ENCODE data around the gene CECR2. TPM values are rescaled to one million over a fixed set of nuclear protein-coding genes. Genes with fewer than 3 reads are reported as not detected.
"Not testable (repeated sequence)": the region's sequence is repeated elsewhere in the genome, so short reads cannot be mapped to it uniquely, and the experiment has no call there.

The CECR2 gene
- total RNA-seq, 1 donor from 2014 or later, result 0.24 TPM

GRCh38 chr22:17518406-17518805 lies 149.1 kb downstream of the CECR2 start:
- TF ChIP-seq CTCF (IDR thresholded peaks at IDR 0.05), result no peak
- no peak overlapping the region for H3K4me3 Mint-ChIP-seq (ENCODE audit: unreplicated experiment)
- no peak overlapping the region for H3K27ac Mint-ChIP-seq (ENCODE audit: unreplicated experiment)
- no peak for DNase-seq (ENCODE audit: extremely low spot score, unreplicated experiment)
- no peaks in the 10 kb centered on the region for H3K9me3 Mint-ChIP-seq (ENCODE audit: unreplicated experiment)
- no peaks in the 10 kb centered on the region for H3K36me3 Mint-ChIP-seq (ENCODE audit: unreplicated experiment)
- H3K27me3 Mint-ChIP-seq (ENCODE audit: unreplicated experiment), result peaks cover 4% of the 10 kb centered on the region
- H3K4me1 Mint-ChIP-seq (ENCODE audit: unreplicated experiment), result no peaks in the 10 kb centered on the region

- H3K36me3 Mint-ChIP-seq (ENCODE audit: unreplicated experiment); H3K9me3 Mint-ChIP-seq (ENCODE audit: unreplicated experiment): not testable (repeated sequence)
These were observed 152.7 kb downstream of the CECR2 start for GRCh38 chr22:17521971-17522370.

GRCh38 chr22:17523925-17524324 lies 154.7 kb downstream of the CECR2 start:
- no peak overlapping the region for H3K27ac Mint-ChIP-seq (ENCODE audit: unreplicated experiment)

More at GRCh38 chr22:17521971-17522370, 152.7 kb downstream of the CECR2 start:
- H3K4me1 Mint-ChIP-seq (ENCODE audit: unreplicated experiment); H3K27me3 Mint-ChIP-seq (ENCODE audit: unreplicated experiment); DNase-seq (ENCODE audit: extremely low spot score, unreplicated experiment); H3K27ac Mint-ChIP-seq (ENCODE audit: unreplicated experiment); H3K4me3 Mint-ChIP-seq (ENCODE audit: unreplicated experiment): not testable (repeated sequence)

GRCh38 chr22:17536269-17536668 lies 167.0 kb downstream of the CECR2 start:
- H3K9me3 Mint-ChIP-seq (ENCODE audit: unreplicated experiment), result no peaks in the 10 kb centered on the region
- no peak overlapping the region for H3K27ac Mint-ChIP-seq (ENCODE audit: unreplicated experiment)
- H3K36me3 Mint-ChIP-seq (ENCODE audit: unreplicated experiment), result no peaks in the 10 kb centered on the region
- H3K4me1 Mint-ChIP-seq (ENCODE audit: unreplicated experiment), result no peaks in the 10 kb centered on the region
- no peaks in the 10 kb centered on the region for H3K27me3 Mint-ChIP-seq (ENCODE audit: unreplicated experiment)
- no peak overlapping the region for H3K4me3 Mint-ChIP-seq (ENCODE audit: unreplicated experiment)
- no peak for TF ChIP-seq CTCF (IDR thresholded peaks at IDR 0.05)
- no peak for DNase-seq (ENCODE audit: extremely low spot score, unreplicated experiment)

More at GRCh38 chr22:17523925-17524324, 154.7 kb downstream of the CECR2 start:
- Mint-ChIP-seq H3K36me3 (ENCODE audit: unreplicated experiment) (no peaks in the 10 kb centered on the region), H3K4me1 (ENCODE audit: unreplicated experiment) (no peaks in the 10 kb centered on the region), H3K27me3 (ENCODE audit: unreplicated experiment) (peaks cover 4% of the 10 kb centered on the region), H3K9me3 (ENCODE audit: unreplicated experiment) (no peaks in the 10 kb centered on the region), H3K4me3 (ENCODE audit: unreplicated experiment) (no peak overlapping the region)
- no peak for DNase-seq (ENCODE audit: extremely low spot score, unreplicated experiment)
- TF ChIP-seq CTCF (IDR thresholded peaks at IDR 0.05), result no peak

- H3K9me3 Mint-ChIP-seq (ENCODE audit: unreplicated experiment), result no peaks in the 10 kb centered on the region
These were observed 167.9 kb downstream of the CECR2 start for GRCh38 chr22:17537155-17537554.

More at GRCh38 chr22:17537155-17537554, 167.9 kb downstream of the CECR2 start:
- H3K36me3 Mint-ChIP-seq (ENCODE audit: unreplicated experiment), result no peaks in the 10 kb centered on the region
- H3K4me3 Mint-ChIP-seq (ENCODE audit: unreplicated experiment), result no peak overlapping the region
- no peak for TF ChIP-seq CTCF (IDR thresholded peaks at IDR 0.05)
- DNase-seq (ENCODE audit: extremely low spot score, unreplicated experiment), result no peak
- H3K27ac Mint-ChIP-seq (ENCODE audit: unreplicated experiment), result no peak overlapping the region
- H3K4me1 Mint-ChIP-seq (ENCODE audit: unreplicated experiment), result no peaks in the 10 kb centered on the region
- no peaks in the 10 kb centered on the region for H3K27me3 Mint-ChIP-seq (ENCODE audit: unreplicated experiment)
